IMR-90 (cell line): ENCODE results near the gene NOP16. TPM values are rescaled to one million over a fixed set of nuclear protein-coding genes. Genes with fewer than 3 reads are reported as not detected.

ENCODE experiments used
- ATAC-seq: fragments of 200-7000 bp; cut with Tn5 transposase; 2 replicates; pipeline ENCODE4 v1.9.1; 2020; ENCODE audit warnings: low read depth, mild to moderate bottlenecking, moderate library complexity
- BruUV-seq: library from RNA; stranded (reverse); fragments of 400-500 nt; replicated peaks from 2 replicates; lab custom pipeline; 2021; lab: Mats Ljungman, UMichigan
- CTCF ChIA-PET: fragments of 300-600 bp; formaldehyde crosslinking; extraction: SDS; loops from one replicate; lab custom pipeline; 2021; ENCODE audit warnings: antibody characterized with exemption; lab: Yijun Ruan, JAX
- POLR2A ChIA-PET: fragments of 300-600 bp; sonication (Branson Sonifier 250); formaldehyde crosslinking; loops from one replicate; lab custom pipeline; 2022; ENCODE audit warnings: antibody characterized with exemption; ENCODE audit not compliant: unreplicated experiment; lab: Charles Lee
- DNase-seq: peaks from one replicate; pipeline ENCODE4 v3.0.0; 2013
- H2AFZ ChIP-seq: replicated peaks from 2 replicates; pipeline ENCODE3; 2013; ENCODE audit warnings: low read length, mild to moderate bottlenecking; ENCODE audit not compliant: poor library complexity
- H2AK5ac ChIP-seq: 2 replicates; pipeline ENCODE4 v1.6.1; 2013; ENCODE audit warnings: low read depth, low read length, inconsistent platforms
- H2AK9ac ChIP-seq: replicated peaks from 2 replicates; pipeline ENCODE3; 2013; ENCODE audit warnings: mild to moderate bottlenecking, low read depth, low read length, moderate library complexity; ENCODE audit not compliant: poor library complexity
- H2BK120ac ChIP-seq: 2 replicates; pipeline ENCODE4 v1.6.1; 2013; ENCODE audit warnings: low read depth, low read length, inconsistent platforms
- H2BK15ac ChIP-seq: 3 replicates; pipeline ENCODE4 v1.6.1; 2013; ENCODE audit warnings: low read depth, low read length, inconsistent platforms
- H2BK20ac ChIP-seq: 2 replicates; pipeline ENCODE4 v1.6.1; 2013; ENCODE audit warnings: low read depth, mild to moderate bottlenecking, inconsistent platforms, low read length, moderate library complexity
- H2BK5ac ChIP-seq: 2 replicates; pipeline ENCODE4 v1.6.1; 2013; ENCODE audit warnings: mild to moderate bottlenecking, low read depth, low read length, inconsistent platforms; ENCODE audit not compliant: poor library complexity, severe bottlenecking
- H3K14ac ChIP-seq: replicated peaks from 2 replicates; pipeline ENCODE4 v1.6.1; 2013; ENCODE audit warnings: low read depth, low read length, inconsistent platforms
- H3K18ac ChIP-seq: 2 replicates; pipeline ENCODE4 v1.6.1; 2013; ENCODE audit warnings: low read depth, low read length, control low read depth
- H3K23ac ChIP-seq: 2 replicates; pipeline ENCODE4 v1.6.1; 2013; ENCODE audit warnings: low read depth, low read length, inconsistent platforms
- H3K27ac ChIP-seq: 2 replicates; pipeline ENCODE4 v1.5.1; 2013; ENCODE audit warnings: mild to moderate bottlenecking, control low read depth, low read length; ENCODE audit not compliant: insufficient read depth
- H3K27me3 ChIP-seq: 2 replicates; pipeline ENCODE4 v1.6.1; 2013; ENCODE audit warnings: low read length; ENCODE audit not compliant: control insufficient read depth, insufficient read depth
- H3K36me3 ChIP-seq: 2 replicates; pipeline ENCODE4 v1.6.1; 2013; ENCODE audit warnings: low read length, mixed read lengths; ENCODE audit not compliant: control insufficient read depth, insufficient read depth
- H3K4ac ChIP-seq: 2 replicates; pipeline ENCODE4 v1.6.1; 2013; ENCODE audit warnings: low read depth, low read length, inconsistent platforms
- H3K4me1 ChIP-seq: 2 replicates; pipeline ENCODE4 v1.6.1; 2013; ENCODE audit warnings: low read length, mixed read lengths; ENCODE audit not compliant: control insufficient read depth, insufficient read depth
- H3K4me2 ChIP-seq: 2 replicates; pipeline ENCODE4 v1.6.1; 2013; ENCODE audit warnings: low read depth, mild to moderate bottlenecking, control low read depth, low read length, moderate library complexity
- H3K4me3 ChIP-seq: 2 replicates; pipeline ENCODE4 v1.5.1; 2013; ENCODE audit warnings: low read depth, mild to moderate bottlenecking, control low read depth, low read length, moderate library complexity; ENCODE audit not compliant: insufficient read depth
- H3K56ac ChIP-seq: 2 replicates; pipeline ENCODE4 v1.6.1; 2013; ENCODE audit warnings: low read length, inconsistent platforms; ENCODE audit not compliant: insufficient read depth; ENCODE audit errors: extremely low read depth
- H3K79me1 ChIP-seq, 2 experiments: 2 replicates each; pipeline ENCODE4 v1.6.1; 2013; ENCODE audit warnings: low read length in 2 of 2, inconsistent platforms in 1 of 2, low read depth in 1 of 2
- H3K9ac ChIP-seq: 2 replicates; pipeline ENCODE4 v1.6.1; 2013; ENCODE audit warnings: low read depth, low read length, control low read depth
- H3K9me1 ChIP-seq: 2 replicates; pipeline ENCODE4 v1.6.1; 2013; ENCODE audit warnings: low read length, inconsistent platforms; ENCODE audit not compliant: insufficient read depth
- H3K9me3 ChIP-seq: 2 replicates; pipeline ENCODE4 v1.6.1; 2013; ENCODE audit warnings: low read length; ENCODE audit not compliant: control insufficient read depth, insufficient read depth
- H4K20me1 ChIP-seq: 2 replicates; pipeline ENCODE4 v1.6.1; 2013; ENCODE audit warnings: low read length, inconsistent platforms; ENCODE audit not compliant: insufficient read depth
- H4K5ac ChIP-seq: 2 replicates; pipeline ENCODE4 v1.6.1; 2013; ENCODE audit warnings: mild to moderate bottlenecking, low read depth, low read length, control low read depth
- H4K8ac ChIP-seq, 2 experiments: 2 replicates each; pipeline ENCODE4 v1.6.1; 2013; ENCODE audit warnings: low read depth in 2 of 2, low read length in 2 of 2, control low read depth in 1 of 2, inconsistent platforms in 1 of 2
- H4K91ac ChIP-seq: 2 replicates; pipeline ENCODE4 v1.6.1; 2013; ENCODE audit warnings: low read depth, low read length, inconsistent platforms; ENCODE audit not compliant: insufficient read depth
- FOS ChIP-seq: fragments of 150-350 bp; IDR thresholded peaks from 2 replicates; pipeline ENCODE4 v1.6.1; 2016; ENCODE audit warnings: low read depth, low read length
- SMC3 ChIP-seq: fragments of 150-350 bp; IDR thresholded peaks from 2 replicates; pipeline ENCODE4 v1.6.1; 2016; ENCODE audit warnings: low read depth, mild to moderate bottlenecking, antibody characterized with exemption, low read length, moderate library complexity
- WGBS, 2 experiments: methylation state at CpG; one replicate each; pipeline versions ENCODE4 v1.1.5 to v1.1.7; 2013; ENCODE audit warnings: missing lambda C conversion rate in 2 of 2; ENCODE audit not compliant: insufficient read length in 1 of 2; ENCODE audit errors: extremely low coverage in 2 of 2; 5-methylcytosine and 5-hydroxymethylcytosine counted together
- dilution Hi-C: fragments of 300-500 bp; cut with HindIII; formaldehyde crosslinking; loops from one replicate; pipeline ENCODE4 v1.14.3; 2018; ENCODE audit warnings: low sequenced_read_pairs; ENCODE audit not compliant: unreplicated experiment
- in situ Hi-C: fragments of 300-500 bp; cut with MboI; formaldehyde crosslinking; loops from 3 replicates; pipeline ENCODE4 v1.14.3; 2019; ENCODE audit warnings: low sequenced_read_pairs, inconsistent platforms, mixed read lengths
- intact Hi-C: fragments of 100-400 bp; cut with micrococcal nuclease; formaldehyde crosslinking; loops from 2 replicates; pipeline ENCODE4 v1.10.0; 2022
- polyA plus RNA-seq, 3 experiments: library from polyadenylated mRNA; depleted of rRNA; stranded (reverse); fragments of >200 nt; gene quantifications; 2 replicates each; pipeline ENCODE4 v1.2.3, GENCODE V29; 2012; ENCODE audit warnings: low replicate concordance in 1 of 3
- total RNA-seq: library from RNA; depleted of rRNA; stranded (reverse); fragments of >200 nt; gene quantifications from 2 replicates; pipeline ENCODE4 v1.2.3, GENCODE V29; 2012
- TF ChIP-seq, protein P1 (sequence below): fragments of 150-350 bp; IDR thresholded peaks from 2 replicates; pipeline ENCODE4 v1.6.1; 2016; ENCODE audit warnings: low read depth, mild to moderate bottlenecking, low read length, moderate library complexity, borderline replicate concordance

Gene NOP16
- total and polyA plus RNA-seq, 2 of the 4 experiments (the other 2 are of a cell fraction): 28.0 to 60.4 TPM

DNA sequence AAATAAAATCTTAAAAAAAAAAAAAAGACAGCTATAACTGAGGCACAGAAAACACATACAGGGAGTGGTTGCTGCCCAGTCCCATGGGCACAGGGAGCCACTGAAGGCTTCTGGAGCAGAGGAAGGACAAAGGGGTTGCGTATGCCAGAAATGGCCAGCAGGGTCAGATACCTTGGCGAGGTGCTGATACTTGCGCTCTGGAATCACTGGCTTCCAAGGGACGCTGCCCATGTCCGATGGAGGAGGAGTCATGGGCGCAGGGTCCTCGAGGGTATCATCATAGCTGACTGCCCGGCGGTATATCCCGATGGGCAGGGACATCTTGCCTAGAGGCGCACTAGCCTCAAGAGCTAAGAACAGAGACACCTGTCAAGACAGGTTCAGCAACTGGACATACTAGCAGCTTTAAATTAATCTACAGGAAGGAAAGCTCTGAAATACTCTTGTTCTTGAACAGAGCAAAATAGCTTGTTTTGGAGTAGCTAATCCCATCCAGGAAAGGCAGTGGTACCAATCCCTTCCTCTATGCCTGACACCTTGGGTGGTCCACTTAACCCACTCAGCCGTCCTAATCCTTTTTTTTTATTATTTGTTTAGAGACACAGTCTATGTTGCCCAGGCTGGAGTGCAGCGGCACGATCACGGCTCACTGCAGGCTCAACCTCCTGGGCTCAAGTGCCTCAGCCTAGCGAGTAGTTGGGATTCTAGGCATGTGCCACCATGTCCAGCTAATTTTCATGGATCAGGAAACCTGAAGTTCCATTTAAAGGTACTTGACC lies 32.8 kb downstream of the NOP16 start:
- Histone ChIP-seq H3K56ac (no peak overlapping the region), H4K5ac (no peak overlapping the region), H2BK120ac (no peak overlapping the region), H3K79me1 (peaks cover 38 to 53% of the 10 kb centered on the region in 2 experiments), H3K9ac (no peak overlapping the region), H2BK15ac (no peak overlapping the region), H3K23ac (no peak overlapping the region), H3K18ac (no peak overlapping the region), H3K36me3 (peaks cover 49% of the 10 kb centered on the region), H2AK5ac (no peak overlapping the region), H2BK20ac (no peak overlapping the region), H2AFZ (no peak overlapping the region), H3K27me3 (no peaks in the 10 kb centered on the region), H4K8ac (no peak overlapping the region), H3K4me2 (no peak overlapping the region), H3K9me3 (no peaks in the 10 kb centered on the region), H3K4me3 (no peak overlapping the region), H4K91ac (no peak overlapping the region), H3K27ac (no peak overlapping the region), H2BK5ac (no peak overlapping the region), H3K4ac (no peak overlapping the region), H3K14ac (no peak overlapping the region), H3K4me1 (0 out of 2 replicates have a peak, but pooled peaks cover 2% of the 10 kb centered on the region), H3K9me1 (peaks cover 12% of the 10 kb centered on the region), H4K20me1 (peaks cover 54% of the 10 kb centered on the region), H2AK9ac (no peak overlapping the region)
- no peak for TF ChIP-seq FOS
- no peak for TF ChIP-seq SMC3
- TF ChIP-seq, protein P1, sequence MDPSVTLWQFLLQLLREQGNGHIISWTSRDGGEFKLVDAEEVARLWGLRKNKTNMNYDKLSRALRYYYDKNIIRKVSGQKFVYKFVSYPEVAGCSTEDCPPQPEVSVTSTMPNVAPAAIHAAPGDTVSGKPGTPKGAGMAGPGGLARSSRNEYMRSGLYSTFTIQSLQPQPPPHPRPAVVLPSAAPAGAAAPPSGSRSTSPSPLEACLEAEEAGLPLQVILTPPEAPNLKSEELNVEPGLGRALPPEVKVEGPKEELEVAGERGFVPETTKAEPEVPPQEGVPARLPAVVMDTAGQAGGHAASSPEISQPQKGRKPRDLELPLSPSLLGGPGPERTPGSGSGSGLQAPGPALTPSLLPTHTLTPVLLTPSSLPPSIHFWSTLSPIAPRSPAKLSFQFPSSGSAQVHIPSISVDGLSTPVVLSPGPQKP: no peak
- no peak for DNase-seq
- intact Hi-C loops (no loop called here), in situ Hi-C loops (no loop called here), dilution Hi-C loops (no loop called here)
- ATAC-seq: no peak
- CTCF ChIA-PET: interaction anchor here (0.6 to 1.0 kb wide), 3 partner anchors 62 to 608 kb away, joined by 3 read pairs; no protein-coding TSS in a partner anchor
- POLR2A ChIA-PET: interaction anchor here (0.6 kb wide), 1 partner anchor 34 kb away, joined by 9 read pairs; no protein-coding TSS in a partner anchor
- 88% methylated on average over 7 of the region's 16 CpGs; no CpG with 5 or more reads in 1 of the 2 experiments for WGBS, 2 experiments
- no TSS peak for BruUV-seq
